IMR-90 (cell line): ENCODE results near the gene TGM6. TPM values are rescaled to one million over a fixed set of nuclear protein-coding genes. Genes with fewer than 3 reads are reported as not detected.

Experiments
- ATAC-seq: fragments of 200-7000 bp; cut with Tn5 transposase; 2 replicates; pipeline ENCODE4 v1.9.1; 2020; ENCODE audit warnings: low read depth, mild to moderate bottlenecking, moderate library complexity
- BruUV-seq: library from RNA; stranded (reverse); fragments of 400-500 nt; replicated peaks from 2 replicates; lab custom pipeline; 2021; lab: Mats Ljungman, UMichigan
- CTCF ChIA-PET: fragments of 300-600 bp; formaldehyde crosslinking; extraction: SDS; loops from one replicate; lab custom pipeline; 2021; ENCODE audit warnings: antibody characterized with exemption; lab: Yijun Ruan, JAX
- POLR2A ChIA-PET: fragments of 300-600 bp; sonication (Branson Sonifier 250); formaldehyde crosslinking; loops from one replicate; lab custom pipeline; 2022; ENCODE audit warnings: antibody characterized with exemption; ENCODE audit not compliant: unreplicated experiment; lab: Charles Lee
- DNase-seq: peaks from one replicate; pipeline ENCODE4 v3.0.0; 2013
- H2AFZ ChIP-seq: replicated peaks from 2 replicates; pipeline ENCODE3; 2013; ENCODE audit warnings: low read length, mild to moderate bottlenecking; ENCODE audit not compliant: poor library complexity
- H2AK5ac ChIP-seq: 2 replicates; pipeline ENCODE4 v1.6.1; 2013; ENCODE audit warnings: low read depth, low read length, inconsistent platforms
- H2AK9ac ChIP-seq: replicated peaks from 2 replicates; pipeline ENCODE3; 2013; ENCODE audit warnings: mild to moderate bottlenecking, low read depth, low read length, moderate library complexity; ENCODE audit not compliant: poor library complexity
- H2BK120ac ChIP-seq: 2 replicates; pipeline ENCODE4 v1.6.1; 2013; ENCODE audit warnings: low read depth, low read length, inconsistent platforms
- H2BK15ac ChIP-seq: 3 replicates; pipeline ENCODE4 v1.6.1; 2013; ENCODE audit warnings: low read depth, low read length, inconsistent platforms
- H2BK20ac ChIP-seq: 2 replicates; pipeline ENCODE4 v1.6.1; 2013; ENCODE audit warnings: low read depth, mild to moderate bottlenecking, inconsistent platforms, low read length, moderate library complexity
- H2BK5ac ChIP-seq: 2 replicates; pipeline ENCODE4 v1.6.1; 2013; ENCODE audit warnings: mild to moderate bottlenecking, low read depth, low read length, inconsistent platforms; ENCODE audit not compliant: poor library complexity, severe bottlenecking
- H3K14ac ChIP-seq: replicated peaks from 2 replicates; pipeline ENCODE4 v1.6.1; 2013; ENCODE audit warnings: low read depth, low read length, inconsistent platforms
- H3K18ac ChIP-seq: 2 replicates; pipeline ENCODE4 v1.6.1; 2013; ENCODE audit warnings: low read depth, low read length, control low read depth
- H3K23ac ChIP-seq: 2 replicates; pipeline ENCODE4 v1.6.1; 2013; ENCODE audit warnings: low read depth, low read length, inconsistent platforms
- H3K27ac ChIP-seq: 2 replicates; pipeline ENCODE4 v1.5.1; 2013; ENCODE audit warnings: mild to moderate bottlenecking, control low read depth, low read length; ENCODE audit not compliant: insufficient read depth
- H3K27me3 ChIP-seq: 2 replicates; pipeline ENCODE4 v1.6.1; 2013; ENCODE audit warnings: low read length; ENCODE audit not compliant: control insufficient read depth, insufficient read depth
- H3K36me3 ChIP-seq: 2 replicates; pipeline ENCODE4 v1.6.1; 2013; ENCODE audit warnings: low read length, mixed read lengths; ENCODE audit not compliant: control insufficient read depth, insufficient read depth
- H3K4ac ChIP-seq: 2 replicates; pipeline ENCODE4 v1.6.1; 2013; ENCODE audit warnings: low read depth, low read length, inconsistent platforms
- H3K4me1 ChIP-seq: 2 replicates; pipeline ENCODE4 v1.6.1; 2013; ENCODE audit warnings: low read length, mixed read lengths; ENCODE audit not compliant: control insufficient read depth, insufficient read depth
- H3K4me2 ChIP-seq: 2 replicates; pipeline ENCODE4 v1.6.1; 2013; ENCODE audit warnings: low read depth, mild to moderate bottlenecking, control low read depth, low read length, moderate library complexity
- H3K4me3 ChIP-seq: 2 replicates; pipeline ENCODE4 v1.5.1; 2013; ENCODE audit warnings: low read depth, mild to moderate bottlenecking, control low read depth, low read length, moderate library complexity; ENCODE audit not compliant: insufficient read depth
- H3K56ac ChIP-seq: 2 replicates; pipeline ENCODE4 v1.6.1; 2013; ENCODE audit warnings: low read length, inconsistent platforms; ENCODE audit not compliant: insufficient read depth; ENCODE audit errors: extremely low read depth
- H3K79me1 ChIP-seq, 2 experiments: 2 replicates each; pipeline ENCODE4 v1.6.1; 2013; ENCODE audit warnings: low read length in 2 of 2, inconsistent platforms in 1 of 2, low read depth in 1 of 2
- H3K9ac ChIP-seq: 2 replicates; pipeline ENCODE4 v1.6.1; 2013; ENCODE audit warnings: low read depth, low read length, control low read depth
- H3K9me1 ChIP-seq: 2 replicates; pipeline ENCODE4 v1.6.1; 2013; ENCODE audit warnings: low read length, inconsistent platforms; ENCODE audit not compliant: insufficient read depth
- H3K9me3 ChIP-seq: 2 replicates; pipeline ENCODE4 v1.6.1; 2013; ENCODE audit warnings: low read length; ENCODE audit not compliant: control insufficient read depth, insufficient read depth
- H4K20me1 ChIP-seq: 2 replicates; pipeline ENCODE4 v1.6.1; 2013; ENCODE audit warnings: low read length, inconsistent platforms; ENCODE audit not compliant: insufficient read depth
- H4K5ac ChIP-seq: 2 replicates; pipeline ENCODE4 v1.6.1; 2013; ENCODE audit warnings: mild to moderate bottlenecking, low read depth, low read length, control low read depth
- H4K8ac ChIP-seq, 2 experiments: 2 replicates each; pipeline ENCODE4 v1.6.1; 2013; ENCODE audit warnings: low read depth in 2 of 2, low read length in 2 of 2, control low read depth in 1 of 2, inconsistent platforms in 1 of 2
- H4K91ac ChIP-seq: 2 replicates; pipeline ENCODE4 v1.6.1; 2013; ENCODE audit warnings: low read depth, low read length, inconsistent platforms; ENCODE audit not compliant: insufficient read depth
- WGBS, 2 experiments: methylation state at CpG; one replicate each; pipeline versions ENCODE4 v1.1.5 to v1.1.7; 2013; ENCODE audit warnings: missing lambda C conversion rate in 2 of 2; ENCODE audit not compliant: insufficient read length in 1 of 2; ENCODE audit errors: extremely low coverage in 2 of 2; 5-methylcytosine and 5-hydroxymethylcytosine counted together
- dilution Hi-C: fragments of 300-500 bp; cut with HindIII; formaldehyde crosslinking; loops from one replicate; pipeline ENCODE4 v1.14.3; 2018; ENCODE audit warnings: low sequenced_read_pairs; ENCODE audit not compliant: unreplicated experiment
- in situ Hi-C: fragments of 300-500 bp; cut with MboI; formaldehyde crosslinking; loops from 3 replicates; pipeline ENCODE4 v1.14.3; 2019; ENCODE audit warnings: low sequenced_read_pairs, inconsistent platforms, mixed read lengths
- intact Hi-C: fragments of 100-400 bp; cut with micrococcal nuclease; formaldehyde crosslinking; loops from 2 replicates; pipeline ENCODE4 v1.10.0; 2022
- polyA plus RNA-seq, 3 experiments: library from polyadenylated mRNA; depleted of rRNA; stranded (reverse); fragments of >200 nt; gene quantifications; 2 replicates each; pipeline ENCODE4 v1.2.3, GENCODE V29; 2012; ENCODE audit warnings: low replicate concordance in 1 of 3
- total RNA-seq: library from RNA; depleted of rRNA; stranded (reverse); fragments of >200 nt; gene quantifications from 2 replicates; pipeline ENCODE4 v1.2.3, GENCODE V29; 2012
- TF ChIP-seq, protein P1 (sequence below): fragments of 150-350 bp; IDR thresholded peaks from 2 replicates; pipeline ENCODE4 v1.6.1; 2016; ENCODE audit warnings: low read depth, mild to moderate bottlenecking, low read length, moderate library complexity, borderline replicate concordance

TGM6 gene
- total and polyA plus RNA-seq, 2 of the 4 experiments (the other 2 are of a cell fraction) = not detected

DNA sequence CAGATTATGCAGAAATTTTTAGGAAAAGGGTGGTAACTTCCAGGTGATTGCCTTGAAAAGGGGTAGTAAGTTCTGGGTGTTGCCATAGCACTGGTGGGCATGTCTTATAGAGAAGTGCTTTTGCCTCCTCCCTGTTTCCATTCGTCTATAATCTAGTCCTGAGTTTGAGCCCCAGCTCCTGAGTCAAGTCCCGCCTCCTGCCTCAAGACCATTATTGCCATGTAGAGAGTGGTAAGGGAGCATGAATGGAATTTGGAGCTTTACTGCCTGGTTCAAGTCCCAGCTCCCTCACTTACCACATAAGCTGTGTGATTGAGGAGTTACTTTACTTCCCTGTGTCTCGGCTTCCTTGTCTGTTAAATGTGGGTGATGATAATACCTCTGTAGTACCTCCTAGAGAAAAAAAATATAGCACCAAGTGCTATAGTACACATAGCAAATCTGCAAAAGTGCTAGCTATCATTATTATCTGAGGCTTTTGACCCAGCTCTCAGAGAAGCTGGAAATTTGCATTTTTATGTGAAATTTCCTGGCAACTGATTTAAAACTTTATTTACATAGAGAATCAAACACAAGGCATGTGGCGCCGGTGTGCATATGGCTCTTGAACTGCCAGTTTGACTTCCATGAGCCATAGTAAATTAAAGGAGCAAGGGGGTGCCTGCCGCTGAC is 36.0 kb downstream of the TGM6 start:
- Histone ChIP-seq H4K91ac (no peak overlapping the region), H2AK9ac (no peak overlapping the region), H2AFZ (no peak overlapping the region), H4K20me1 (no peaks in the 10 kb centered on the region), H3K27me3 (peaks cover 2% of the 10 kb centered on the region), H3K79me1 (no peaks in the 10 kb centered on the region), H3K56ac (no peak overlapping the region), H2BK120ac (no peak overlapping the region), H3K36me3 (no peaks in the 10 kb centered on the region), H4K5ac (no peak overlapping the region), H3K9me1 (no peaks in the 10 kb centered on the region), H3K9me3 (no peaks in the 10 kb centered on the region), H3K18ac (no peak overlapping the region), H4K8ac (no peak overlapping the region), H3K4me2 (no peak overlapping the region), H3K4ac (no peak overlapping the region), H3K4me3 (no peak overlapping the region), H3K23ac (no peak overlapping the region), H3K14ac (no peak overlapping the region), H3K27ac (no peak overlapping the region), H3K9ac (no peak overlapping the region), H2AK5ac (no peak overlapping the region), H2BK20ac (no peak overlapping the region), H3K4me1 (no peaks in the 10 kb centered on the region), H2BK5ac (no peak overlapping the region), H2BK15ac (no peak overlapping the region)
- TF ChIP-seq, protein P1, sequence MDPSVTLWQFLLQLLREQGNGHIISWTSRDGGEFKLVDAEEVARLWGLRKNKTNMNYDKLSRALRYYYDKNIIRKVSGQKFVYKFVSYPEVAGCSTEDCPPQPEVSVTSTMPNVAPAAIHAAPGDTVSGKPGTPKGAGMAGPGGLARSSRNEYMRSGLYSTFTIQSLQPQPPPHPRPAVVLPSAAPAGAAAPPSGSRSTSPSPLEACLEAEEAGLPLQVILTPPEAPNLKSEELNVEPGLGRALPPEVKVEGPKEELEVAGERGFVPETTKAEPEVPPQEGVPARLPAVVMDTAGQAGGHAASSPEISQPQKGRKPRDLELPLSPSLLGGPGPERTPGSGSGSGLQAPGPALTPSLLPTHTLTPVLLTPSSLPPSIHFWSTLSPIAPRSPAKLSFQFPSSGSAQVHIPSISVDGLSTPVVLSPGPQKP = no peak
- ATAC-seq (no peak), DNase-seq (no peak)
- in situ Hi-C loops = no loop called here
- intact Hi-C loops = no loop called here
- POLR2A ChIA-PET = no interaction called here
- dilution Hi-C loops = no loop called here
- CTCF ChIA-PET = no interaction called here
- 100% methylated on average over 1 of the region's 6 CpGs; no CpG with 5 or more reads in 1 of the 2 experiments for WGBS, 2 experiments
- no TSS peak for BruUV-seq
